ENCODE results near the gene FUZ.

GRCh38 chr19:49801966-49802661 is 11.0 kb downstream of the FUZ start:
- TF ChIP-seq CTCF (IDR thresholded peaks at IDR 0.05) (no peak), REST (IDR thresholded peaks at IDR 0.05; ENCODE audit: insufficient read depth in 1 of 2, low read depth in 2 of 2, low read length in 1 of 2) (no peak), TCF7L2 (IDR thresholded peaks at IDR 0.05; ENCODE audit: low read depth, low read length) (no peak)
